HG02610 (cell line): ENCODE measurements around the gene KPNA5.

ENCODE experiments used
- ATAC-seq: cut with Tn5 transposase; IDR thresholded peaks from one replicate; pipeline ENCODE4 v1.9.1; 2021; ENCODE audit warnings: mild to moderate bottlenecking, moderate library complexity; ENCODE audit not compliant: unreplicated experiment

Gene KPNA5

DNA sequence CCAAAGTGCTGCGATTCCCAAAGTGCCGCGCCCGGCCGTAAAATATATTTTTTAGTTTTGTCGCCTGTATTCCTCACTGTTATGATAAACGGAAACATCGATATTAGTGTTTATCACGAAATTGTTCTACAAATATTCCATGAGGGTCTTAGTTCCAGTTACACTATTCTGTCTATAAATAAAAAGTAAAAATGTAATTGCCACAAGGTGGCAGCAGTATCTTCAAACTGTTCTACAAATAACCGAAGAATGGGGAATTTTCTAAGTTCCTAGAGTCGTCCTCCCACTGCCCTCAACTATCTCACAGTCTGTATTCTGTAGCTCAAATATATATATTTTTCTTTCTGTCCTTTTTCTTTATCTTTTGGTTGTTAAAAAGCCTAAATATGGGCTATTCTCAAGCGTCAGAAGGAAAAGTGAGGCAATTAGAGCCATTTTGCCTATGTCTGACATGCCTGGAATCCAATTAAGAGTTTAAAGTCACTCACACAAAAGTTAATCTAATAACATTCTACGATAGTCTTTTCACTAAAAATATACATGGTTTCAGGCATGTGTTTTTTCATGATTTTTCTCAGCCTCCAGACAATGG is 98.7 kb downstream of the KPNA5 start:
- ATAC-seq, result peak; percentile 49

- no peak for ATAC-seq
Observed at GRCh38 chr6:116783852-116784251, 102.8 kb downstream of the KPNA5 start.
